ENCODE results near the gene DRAM2.

The DRAM2 gene

DNA sequence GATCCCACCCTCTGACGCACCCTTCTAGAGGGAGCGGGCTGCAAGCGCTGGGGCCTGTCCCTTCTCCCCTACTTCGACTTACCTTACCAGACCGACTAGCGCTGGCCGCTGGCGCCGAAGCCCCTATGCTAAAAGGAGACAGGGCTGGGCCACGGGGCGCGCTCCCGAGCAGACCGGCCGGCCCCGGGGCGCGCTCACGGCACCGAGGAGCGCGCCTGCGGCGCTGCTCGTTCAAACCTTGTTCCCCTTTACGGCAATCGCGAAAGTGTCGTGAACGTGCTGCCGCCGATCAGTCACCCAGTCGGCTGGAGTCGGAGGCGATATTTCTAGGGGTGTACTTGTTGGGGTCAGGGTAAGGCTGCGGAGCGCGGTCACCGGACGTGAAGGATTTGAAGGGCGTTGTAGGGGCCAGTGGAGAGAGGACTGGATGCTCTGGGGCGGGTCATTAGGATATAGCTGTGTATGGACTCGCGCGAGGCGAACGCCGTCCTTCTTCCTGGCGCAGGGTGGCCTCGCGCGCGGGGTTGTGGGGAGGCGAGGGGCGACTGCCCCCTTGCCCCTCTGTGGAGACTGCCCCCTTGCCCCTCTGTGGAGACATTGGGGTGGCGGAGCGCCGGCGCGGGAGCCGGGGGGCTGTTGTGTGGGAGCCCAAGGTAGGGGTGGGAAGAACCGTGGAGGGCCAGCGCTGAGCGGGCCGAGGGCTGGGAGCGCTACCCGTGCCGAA is at the start of gene DRAM2, which contains the start of gene CEPT1:
DRAM2 (minus strand) TSS at position 138 of the 724 bp plus-strand sequence. CDS start 8,539 bp downstream, outside the sequence.
CEPT1 (plus strand) TSS at position 268 of the 724 bp plus-strand sequence. CDS start 7,492 bp downstream, outside the sequence.
- DNase-seq (ENCODE audit: low spot score), result peak; percentile 95

DNA sequence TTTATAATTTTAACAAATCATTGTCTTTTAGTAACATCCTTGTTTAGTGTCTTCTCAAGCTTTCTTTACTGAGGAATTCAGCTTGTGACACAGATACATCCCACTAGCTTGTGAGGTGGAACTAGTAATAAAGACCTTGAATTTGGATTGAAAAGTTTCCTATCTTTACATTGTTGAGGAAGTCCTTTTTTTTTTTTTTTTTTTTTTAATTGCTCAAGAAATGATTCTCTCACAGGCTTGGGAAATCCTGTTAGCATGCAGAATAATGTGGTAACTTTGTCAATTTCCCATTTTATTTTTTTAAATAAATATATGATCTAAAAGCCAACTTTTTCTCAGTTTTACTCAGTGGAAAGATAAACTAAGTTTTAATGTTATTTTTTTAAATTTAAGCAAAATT is 44.8 kb upstream of the DRAM2 start:
- no peak for DNase-seq (ENCODE audit: low spot score)

DNA sequence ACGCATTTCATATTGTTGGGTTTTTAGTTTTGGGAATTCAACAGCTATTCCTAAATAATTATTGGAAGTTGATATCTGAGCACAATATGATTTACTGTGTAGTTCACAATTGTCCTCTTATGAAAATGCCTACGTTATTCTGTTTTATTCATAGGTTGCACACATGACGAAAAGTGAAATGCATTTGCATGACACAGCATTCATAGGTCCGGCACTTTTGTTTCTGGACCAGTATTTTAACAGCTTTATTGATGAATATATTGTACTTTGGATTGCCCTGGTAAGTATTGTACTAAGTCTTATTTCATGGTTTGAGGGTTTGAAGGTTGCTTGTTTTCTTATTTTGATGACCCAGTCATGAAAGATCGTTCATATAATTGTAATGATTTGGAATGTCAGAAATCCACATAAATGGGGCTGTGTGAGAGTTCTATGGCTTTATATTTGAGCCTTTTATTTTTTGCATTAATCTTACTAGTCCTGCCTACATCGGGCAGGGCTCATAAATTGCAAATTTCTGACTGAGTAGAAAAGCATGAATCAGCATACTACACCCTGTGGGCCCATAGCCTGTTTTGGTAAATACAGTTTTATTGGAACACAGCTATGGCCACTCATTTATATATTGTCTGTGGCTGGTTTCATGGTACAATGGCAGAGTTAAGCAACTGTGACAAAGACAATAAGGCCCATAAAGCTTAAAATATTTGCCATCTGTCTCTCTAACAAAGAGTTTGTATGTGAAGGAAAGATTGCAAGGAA is 43.6 kb upstream of the DRAM2 start:
- no peak for DNase-seq (ENCODE audit: low spot score)

DNA sequence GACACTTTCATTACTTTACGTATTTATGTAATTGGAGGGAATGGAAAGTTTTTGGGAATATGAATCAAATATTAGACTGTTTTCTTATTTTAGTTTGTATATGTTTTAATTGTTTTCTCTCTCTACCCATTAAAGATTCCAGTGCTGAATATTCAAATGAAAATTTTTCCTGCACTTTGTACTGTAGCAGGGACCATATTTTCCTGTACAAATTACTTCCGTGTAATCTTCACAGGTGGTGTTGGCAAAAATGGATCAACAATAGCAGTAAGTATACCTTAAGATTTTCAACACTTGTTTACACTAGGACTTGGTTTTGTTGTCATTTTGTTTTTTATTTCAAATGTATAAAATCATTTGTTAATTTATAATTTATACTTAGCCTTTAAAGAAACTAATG is 42.2 kb upstream of the DRAM2 start:
- DNase-seq (ENCODE audit: low spot score), result no peak

DNA sequence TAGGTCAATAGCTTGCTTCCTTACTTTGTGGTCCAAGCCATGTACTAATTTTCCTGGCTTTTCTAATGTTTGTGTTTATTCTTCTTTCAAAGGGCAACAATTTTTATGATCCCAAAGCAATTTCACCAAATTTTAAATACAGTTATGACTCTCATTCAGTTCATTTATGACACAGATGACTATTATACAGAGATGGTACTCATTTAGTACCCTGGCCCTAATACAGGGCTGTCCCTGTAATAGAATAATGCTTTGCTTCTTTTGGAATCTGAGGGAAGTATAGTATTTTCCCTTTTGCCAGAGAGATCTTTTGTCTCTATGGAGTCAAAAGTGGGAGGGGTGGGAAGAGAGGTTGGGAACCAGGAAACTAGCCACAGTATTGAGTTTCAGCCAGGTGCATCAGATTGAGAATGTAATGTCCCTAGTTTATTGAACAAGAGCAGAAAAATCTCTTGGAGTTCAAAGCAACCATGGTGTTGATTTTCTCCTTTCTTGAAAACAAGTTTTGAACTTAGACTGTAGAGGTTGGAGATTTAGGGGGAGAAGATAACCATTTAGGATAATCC is 40.2 kb upstream of the DRAM2 start:
- DNase-seq (ENCODE audit: low spot score), result no peak

DNA sequence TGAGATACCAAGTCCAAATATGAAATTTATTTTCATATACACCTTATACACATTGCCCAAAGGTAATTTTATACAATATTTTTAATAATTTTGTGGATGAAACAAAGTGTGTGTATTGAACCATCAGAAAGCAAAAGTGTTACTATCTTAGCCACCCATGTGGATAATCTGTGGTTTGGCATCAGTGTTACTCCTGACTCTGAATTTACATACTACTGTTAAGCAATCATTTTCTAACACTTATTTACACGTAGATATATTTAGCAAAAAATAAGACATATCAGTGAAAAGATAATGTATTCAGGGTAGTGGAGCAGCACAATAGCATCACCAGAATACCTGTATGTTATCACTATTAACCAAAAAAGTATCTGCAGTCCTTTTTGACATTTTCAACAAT is 36.8 kb upstream of the DRAM2 start:
- DNase-seq (ENCODE audit: low spot score), result no peak

DNA sequence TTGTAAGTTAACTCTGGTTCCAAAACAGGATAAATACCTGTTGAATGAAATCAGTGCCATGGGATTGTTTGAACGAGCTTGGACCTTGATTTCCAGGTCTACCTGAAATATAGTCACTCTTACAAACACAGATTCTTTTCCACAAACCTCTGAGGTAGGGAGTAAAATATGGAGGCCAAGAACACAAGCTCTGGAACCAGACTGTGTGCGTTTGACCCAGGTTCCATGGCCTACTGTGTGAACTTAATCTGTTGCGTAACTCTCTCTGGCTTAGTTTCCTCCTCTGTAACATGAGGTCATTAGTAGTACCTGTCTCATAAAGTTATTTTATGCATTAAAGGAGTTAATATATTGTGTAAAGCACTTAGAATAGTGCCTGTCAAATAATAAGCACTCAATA is 35.5 kb upstream of the DRAM2 start:
- DNase-seq (ENCODE audit: low spot score), result no peak

DNA sequence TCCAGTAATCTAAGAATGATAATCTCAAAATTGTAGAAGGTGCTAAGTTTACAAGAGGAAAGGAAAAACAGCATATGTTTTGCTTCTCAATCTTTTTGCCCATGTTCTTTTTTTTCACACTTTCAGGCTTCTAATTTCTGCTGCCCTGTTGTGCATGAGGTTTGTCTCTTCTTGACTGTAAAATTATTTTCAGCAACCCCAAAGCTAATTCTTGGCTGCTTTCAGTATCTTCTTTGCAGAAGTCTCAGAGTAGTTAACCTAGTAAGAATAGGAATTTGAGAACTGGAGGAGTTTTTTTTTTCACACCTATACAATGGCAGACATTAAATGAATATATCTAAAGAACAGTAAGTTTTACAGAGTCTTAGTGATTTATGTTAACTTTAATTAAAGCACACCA is 34.2 kb upstream of the DRAM2 start:
- no peak for DNase-seq (ENCODE audit: low spot score)

DNA sequence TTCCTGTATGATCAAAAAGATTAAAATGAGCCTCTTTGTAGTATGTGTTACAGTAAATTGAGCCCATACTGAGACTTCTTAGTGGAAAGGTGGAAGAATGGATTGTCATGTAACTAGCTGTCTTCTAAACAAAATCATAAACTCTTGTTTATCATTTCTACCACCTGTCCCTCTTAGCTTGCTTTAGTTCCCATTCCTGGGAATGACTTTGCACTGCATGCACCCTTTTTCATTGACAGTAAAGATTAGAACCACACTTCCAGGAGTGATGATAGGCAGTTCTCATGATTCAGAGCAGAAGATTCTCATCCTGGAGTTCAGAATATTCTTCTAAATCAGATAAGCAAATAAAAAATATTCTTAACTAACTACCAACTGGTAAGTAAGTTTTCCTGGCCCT is 32.6 kb upstream of the DRAM2 start:
- DNase-seq (ENCODE audit: low spot score), result no peak

GRCh38 chr1:111164151-111164550 is 24.3 kb upstream of the DRAM2 start:
- peak; percentile 36 for DNase-seq (ENCODE audit: low spot score)

- peak; percentile 67 for DNase-seq (ENCODE audit: low spot score)
Observed at GRCh38 chr1:111163363-111163762, 23.5 kb upstream of the DRAM2 start.

DNA sequence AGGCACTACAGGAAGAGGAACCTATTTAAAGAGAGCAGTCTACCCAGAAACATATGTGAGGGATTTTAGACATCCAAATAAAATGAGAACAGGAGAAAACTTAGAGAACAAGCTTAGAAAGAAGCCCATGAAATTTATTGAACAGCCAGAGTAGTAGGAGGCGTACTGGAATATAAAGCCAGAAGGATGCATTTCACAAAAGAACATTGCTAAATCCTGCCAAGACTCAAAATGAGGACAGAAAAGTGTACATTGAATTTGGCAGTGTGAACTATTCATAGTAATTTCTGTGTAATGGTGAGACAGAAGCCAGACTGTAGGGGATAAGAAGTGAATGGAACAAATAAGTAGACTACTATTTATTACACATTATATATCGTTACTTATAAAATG is 22.6 kb upstream of the DRAM2 start:
- no peak for DNase-seq (ENCODE audit: low spot score)

DNA sequence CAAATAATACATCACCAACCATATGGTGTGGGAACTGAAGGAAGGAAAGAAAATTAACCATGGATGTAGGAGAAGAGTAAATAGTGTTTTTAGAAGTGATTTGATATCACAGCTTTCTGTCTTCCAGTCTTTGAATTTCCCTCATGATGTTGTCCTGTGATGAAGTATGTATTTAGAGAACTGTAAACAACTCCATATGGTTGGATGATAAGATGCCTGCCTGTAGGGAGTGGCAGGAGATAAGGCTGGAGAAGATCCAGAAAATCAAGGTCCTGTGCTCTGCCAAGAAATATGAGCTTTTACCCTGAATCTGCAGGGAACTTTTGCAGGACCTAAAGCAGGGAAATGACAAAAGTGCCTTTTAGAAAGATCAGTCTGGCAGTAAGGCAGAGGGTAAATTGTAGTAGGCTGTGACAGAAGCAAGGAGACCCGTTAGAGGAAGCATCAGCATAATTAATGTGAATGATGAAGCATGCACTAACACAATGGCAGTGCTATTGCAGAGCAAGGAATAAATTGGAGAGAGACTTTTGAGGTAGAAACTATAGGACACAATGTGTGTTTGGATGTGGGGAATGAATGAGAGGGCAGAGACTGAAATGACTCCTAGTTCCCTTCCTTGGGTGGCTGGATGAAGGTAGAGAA is 22.1 kb upstream of the DRAM2 start:
- DNase-seq (ENCODE audit: low spot score), result peak; percentile 89

GRCh38 chr1:111157431-111157830 is 17.5 kb upstream of the DRAM2 start:
- no peak for DNase-seq (ENCODE audit: low spot score)

GRCh38 chr1:111154021-111154999 is 14.4 kb upstream of the DRAM2 start:
- DNase-seq (ENCODE audit: low spot score), result no peak

DNA sequence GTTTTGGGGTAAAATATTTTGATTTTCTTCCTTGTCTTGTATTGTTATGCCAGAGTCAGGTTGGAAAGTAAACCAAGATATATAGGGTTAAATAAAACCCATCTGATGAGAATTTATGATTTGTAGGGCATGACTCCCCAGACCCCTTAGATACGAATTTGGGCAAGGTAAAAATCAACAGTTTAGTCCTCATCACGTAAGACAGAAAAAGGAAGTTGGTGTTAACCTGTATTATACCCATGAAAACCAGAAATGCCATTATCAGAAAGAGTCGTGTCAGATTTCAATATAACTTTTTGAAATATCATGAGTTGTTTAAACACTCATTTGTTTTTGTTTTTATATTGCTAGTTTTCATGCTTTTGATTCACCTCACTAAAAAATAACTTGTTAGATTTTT is 11.9 kb upstream of the DRAM2 start:
- DNase-seq (ENCODE audit: low spot score), result no peak

DNA sequence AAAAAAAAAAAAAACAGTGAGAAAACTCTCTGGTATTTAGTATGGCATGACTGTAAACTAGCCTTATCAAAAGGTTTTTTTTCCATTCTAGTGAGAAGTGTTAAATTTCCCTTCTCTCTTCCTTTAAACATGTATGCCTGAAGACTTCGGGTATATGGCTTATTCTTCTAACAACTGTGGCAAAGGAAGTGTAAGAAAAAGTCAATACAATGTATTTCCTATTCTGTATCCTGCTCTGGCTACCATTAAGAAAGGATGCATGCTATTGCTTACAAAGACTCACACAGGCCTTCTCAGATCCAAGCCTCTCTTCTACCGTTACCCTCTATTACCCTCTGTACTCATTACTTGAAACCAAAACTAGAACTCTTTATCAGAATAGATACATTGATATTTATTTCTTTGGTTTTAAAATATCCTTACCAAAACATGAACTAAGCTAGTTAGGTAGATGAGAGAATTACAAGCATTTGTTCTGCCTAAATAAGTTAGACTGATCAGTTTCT is 8.5 kb upstream of the DRAM2 start:
- DNase-seq (ENCODE audit: low spot score), result no peak

- DNase-seq (ENCODE audit: low spot score), result no peak
Observed at GRCh38 chr1:111147948-111148347, 8.1 kb upstream of the DRAM2 start.

GRCh38 chr1:111145963-111146768 is 6.3 kb upstream of the DRAM2 start:
- no peak for DNase-seq (ENCODE audit: low spot score)

DNA sequence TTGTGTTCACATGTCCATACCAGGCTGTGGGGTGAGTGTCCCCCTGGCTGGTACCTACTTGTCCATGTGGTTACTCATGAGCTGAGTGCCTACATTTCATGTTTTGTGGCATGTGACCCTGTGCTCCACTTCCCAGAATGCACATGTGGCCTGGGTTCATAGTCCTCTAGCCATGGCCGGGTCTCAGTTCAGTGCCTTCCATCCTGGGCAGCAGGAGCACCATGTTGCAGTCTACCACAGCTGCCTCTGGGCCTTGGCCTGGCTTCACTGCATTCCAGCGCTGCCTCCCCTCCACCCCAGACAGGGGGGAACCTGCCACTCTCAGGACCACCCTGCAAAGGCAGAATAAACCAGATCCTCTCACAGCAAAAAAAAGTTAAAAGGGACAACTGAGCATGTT is 5.6 kb upstream of the DRAM2 start:
- no peak for DNase-seq (ENCODE audit: low spot score)

Measured in cerebellar cortex (tissue), 1 donor.